ENCODE data around the gene GLS2.

The GLS2 gene

DNA sequence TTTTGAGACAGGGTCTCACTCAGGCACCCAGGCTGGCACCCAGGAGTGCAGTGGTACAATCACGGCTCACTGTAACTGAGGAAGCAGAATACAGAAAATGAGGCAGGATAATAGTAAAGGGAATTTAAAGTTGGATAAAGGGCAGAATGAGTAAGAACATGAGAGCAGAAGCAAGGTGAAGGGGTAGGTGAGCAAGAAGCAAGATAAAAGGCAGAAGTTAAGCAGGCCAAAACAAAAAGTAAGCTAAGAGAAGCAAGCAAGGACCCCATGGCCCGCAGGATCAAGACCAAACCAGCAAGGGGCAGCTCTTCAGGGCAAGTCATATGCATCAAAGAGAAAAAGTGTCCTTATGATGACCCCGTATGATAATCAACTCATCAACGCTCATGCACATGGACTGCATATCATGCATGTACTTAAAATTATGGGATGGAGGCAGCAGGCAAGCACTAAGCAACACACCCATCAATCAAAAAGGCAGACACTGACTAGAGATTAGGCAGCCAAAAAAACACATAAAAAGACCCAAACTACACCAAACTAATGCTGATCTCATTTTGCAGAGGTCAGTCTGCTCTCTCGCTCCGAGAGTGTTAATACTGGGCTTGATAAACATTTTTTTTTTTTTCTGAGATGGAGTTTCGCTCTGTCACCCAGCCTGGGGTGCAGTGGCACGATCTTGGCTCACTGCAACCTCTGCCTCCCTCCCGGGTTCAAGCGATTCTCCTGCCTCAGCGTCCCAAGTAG, 50.4 kb downstream of the GLS2 start:
- DNase-seq (ENCODE audit: low read depth) = no peak

DNA sequence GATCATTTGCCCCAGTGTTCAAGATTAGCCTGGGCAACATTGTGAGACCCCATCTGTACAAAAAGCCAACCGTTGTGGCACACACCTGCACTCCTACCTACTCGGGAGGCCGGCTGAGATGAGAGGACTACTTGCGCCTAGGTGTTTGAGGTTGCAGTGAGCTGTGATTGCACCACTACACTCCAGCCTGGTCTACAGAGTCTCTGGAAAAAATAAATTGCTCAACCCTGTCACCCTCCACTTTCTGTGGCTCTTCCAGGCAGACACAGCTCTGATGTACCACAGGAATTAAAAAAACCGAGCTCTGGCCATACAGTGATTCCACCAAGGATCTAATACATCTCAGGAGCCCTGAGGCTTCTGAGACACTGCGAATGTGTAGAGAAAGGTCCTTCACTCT, 53.1 kb downstream of the GLS2 start:
- DNase-seq (ENCODE audit: low read depth) = no peak

DNA sequence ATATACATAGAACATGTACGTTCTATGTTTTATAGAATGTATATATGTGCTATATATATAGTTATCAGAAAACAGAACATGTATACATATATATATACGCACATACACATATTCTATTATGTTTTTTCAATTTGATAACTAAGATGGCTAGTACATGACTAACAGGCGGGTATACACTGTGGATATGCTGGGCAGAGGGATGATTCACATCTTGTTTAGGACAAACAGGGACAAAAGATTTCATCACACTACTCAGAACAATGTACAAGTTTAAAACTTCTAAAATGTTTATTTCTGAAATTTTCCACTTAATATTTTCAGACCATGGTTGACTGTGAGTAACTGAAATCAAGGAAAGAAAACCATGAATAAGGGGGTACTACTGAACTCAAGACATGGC, 56.1 kb downstream of the GLS2 start:
- no peak for DNase-seq (ENCODE audit: low read depth)

DNA sequence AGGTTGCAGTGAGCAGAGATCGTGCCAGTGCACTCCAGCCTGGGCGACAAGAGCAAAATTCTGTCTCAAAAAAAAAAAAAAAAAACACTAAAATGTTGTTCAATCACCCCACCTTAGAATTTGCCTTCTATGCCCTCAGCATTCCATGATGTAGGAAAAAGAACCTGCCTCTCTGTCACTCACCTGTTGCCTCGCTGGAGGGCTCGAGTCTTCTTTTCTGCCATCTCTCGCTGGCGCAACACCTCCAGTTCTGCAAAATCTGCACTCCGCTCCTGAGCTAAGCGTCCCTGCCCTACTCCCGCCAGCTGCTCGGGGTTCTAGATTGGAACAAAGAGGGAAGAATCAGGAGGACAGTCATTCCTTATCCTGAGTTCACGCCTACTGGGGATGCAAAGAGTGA, 56.7 kb downstream of the GLS2 start:
- no peak for DNase-seq (ENCODE audit: low read depth)

DNA sequence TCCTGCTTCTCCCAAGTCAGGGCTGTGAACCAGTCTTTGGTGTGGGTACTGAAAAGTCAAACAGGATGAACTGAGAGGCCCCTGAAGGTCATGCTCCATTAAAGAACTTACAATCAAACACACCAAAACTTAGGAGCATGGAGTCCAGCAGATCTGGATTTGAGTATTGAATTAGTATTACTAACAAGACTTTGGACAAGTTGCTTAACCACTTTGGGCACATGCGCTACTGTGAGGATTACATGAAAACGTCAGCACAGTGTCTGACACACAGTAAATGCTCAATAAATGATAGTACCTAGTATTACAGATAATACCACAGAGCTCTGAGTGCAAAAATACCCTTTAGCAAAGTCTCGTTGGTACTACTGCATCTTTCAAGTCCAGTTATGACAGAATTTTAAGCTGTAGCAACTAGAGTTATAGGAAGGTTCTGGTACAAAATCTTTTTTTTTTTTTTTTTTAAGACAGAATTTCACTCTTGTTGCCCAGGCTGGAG, 62.0 kb downstream of the GLS2 start:
- no peak for DNase-seq (ENCODE audit: low read depth)

DNA sequence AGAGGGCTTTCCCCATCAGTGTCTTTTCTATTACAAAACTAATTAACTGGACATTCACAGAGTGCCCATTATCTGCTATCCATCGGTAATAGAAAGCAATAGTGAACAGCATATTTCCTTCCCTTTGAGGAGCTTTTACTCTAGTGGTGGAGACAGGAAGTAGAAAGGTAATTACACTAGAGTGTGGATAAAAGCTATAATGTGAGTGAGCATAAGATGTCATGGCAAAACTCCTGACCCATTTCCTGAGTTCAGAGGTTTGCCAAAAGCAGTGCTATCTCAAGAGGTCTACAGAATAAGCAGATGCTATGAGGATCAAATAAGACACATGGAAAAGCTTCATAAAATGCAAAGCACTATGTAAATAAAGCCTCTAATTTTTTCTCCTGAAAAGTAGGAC, 62.8 kb downstream of the GLS2 start:
- DNase-seq (ENCODE audit: low read depth) = no peak

Data from stromal cell of bone marrow (primary cell).